K562 (cell line): ENCODE data around the gene ZFR2. TPM values are rescaled to one million over a fixed set of nuclear protein-coding genes. Genes with fewer than 3 reads are reported as not detected.

ENCODE experiments used
- ATF2 ChIP-seq: sonication (generic); formaldehyde crosslinking; IDR thresholded peaks from 2 replicates; pipeline ENCODE4 v1.8.1; 2022; ENCODE audit warnings: missing genetic modification reagents
- BHLHE40 ChIP-seq: IDR thresholded peaks from 2 replicates; pipeline ENCODE4 v1.6.1; 2011; ENCODE audit warnings: low read length, improper control_type of control experiment
- ELF4 ChIP-seq: fragments of 450-650 bp; formaldehyde crosslinking; IDR thresholded peaks from 2 replicates; pipeline ENCODE4 v1.4.0; 2022; ENCODE audit warnings: missing genetic modification characterization
- FOXK1 ChIP-seq: sonication (generic); formaldehyde crosslinking; IDR thresholded peaks from 2 replicates; pipeline ENCODE4 v1.8.0; 2022; ENCODE audit warnings: missing genetic modification reagents, mild to moderate bottlenecking, borderline replicate concordance
- FOXO4 ChIP-seq: fragments of 450-650 bp; formaldehyde crosslinking; IDR thresholded peaks from 2 replicates; pipeline ENCODE4 v1.4.0; 2020; ENCODE audit warnings: mild to moderate bottlenecking, moderate library complexity
- HMG20A ChIP-seq: fragments of 450-650 bp; formaldehyde crosslinking; conservative IDR thresholded peaks from 2 replicates; pipeline ENCODE4 v1.4.0; 2020; ENCODE audit warnings: mild to moderate bottlenecking, mixed read lengths
- HOXB6 ChIP-seq: fragments of 250-450 bp; sonication (Bioruptor Pico); IDR thresholded peaks from 2 replicates; pipeline ENCODE4 v1.5.1; 2022; ENCODE audit warnings: mild to moderate bottlenecking, borderline replicate concordance
- MTF1 ChIP-seq: fragments of 250-450 bp; sonication (Bioruptor Pico); IDR thresholded peaks from 2 replicates; pipeline ENCODE4 v1.9.0; 2021; ENCODE audit warnings: moderate library complexity, mild to moderate bottlenecking, inconsistent platforms, borderline replicate concordance
- NCOA1 ChIP-seq: fragments of 450-650 bp; IDR thresholded peaks from 2 replicates; pipeline ENCODE4 v1.6.1; 2016; ENCODE audit warnings: low read depth
- PHB2 ChIP-seq: fragments of 450-650 bp; IDR thresholded peaks from 2 replicates; pipeline ENCODE4 v1.6.1; 2017; ENCODE audit warnings: low read depth
- POLR2G ChIP-seq: fragments of 200-400 bp; formaldehyde crosslinking; IDR thresholded peaks from 2 replicates; pipeline ENCODE4 v1.6.1; 2017; ENCODE audit warnings: low read depth, mild to moderate bottlenecking, antibody characterized with exemption, low read length, moderate library complexity
- RREB1 ChIP-seq: fragments of 250-450 bp; sonication (Bioruptor Pico); IDR thresholded peaks from 2 replicates; pipeline ENCODE4 v1.4.0; 2020
- SMAD2 ChIP-seq: fragments of 150-350 bp; IDR thresholded peaks from 2 replicates; pipeline ENCODE4 v1.6.1; 2014; ENCODE audit warnings: low read depth, mild to moderate bottlenecking, low read length
- SREBF2 ChIP-seq: sonication (generic); formaldehyde crosslinking; IDR thresholded peaks from 2 replicates; pipeline ENCODE4 v1.4.0; 2020; ENCODE audit warnings: mild to moderate bottlenecking, missing genetic modification reagents
- TCF7 ChIP-seq: sonication (generic); IDR thresholded peaks from 2 replicates; pipeline ENCODE4 v1.6.1; 2016; ENCODE audit warnings: antibody characterized with exemption, borderline replicate concordance
- ZBTB34 ChIP-seq: fragments of 250-450 bp; sonication (Bioruptor Pico); IDR thresholded peaks from 2 replicates; pipeline ENCODE4 v1.8.0; 2021; ENCODE audit warnings: mild to moderate bottlenecking, moderate library complexity
- ZNF586 ChIP-seq: fragments of 450-650 bp; formaldehyde crosslinking; conservative IDR thresholded peaks from 2 replicates; pipeline ENCODE4 v1.4.0; 2020; ENCODE audit warnings: mild to moderate bottlenecking, moderate library complexity
- polyA plus RNA-seq, 8 experiments: library from polyadenylated mRNA; depleted of rRNA in 4 of 8; stranded (reverse) in 5 of 8; unstranded in 3 of 8; fragments of >200 nt; fragmentation: Nextera tagmentation in 2 of 8; fragmentation: Illumina TruSeq in 1 of 8; extraction: Ambion mirVana in 2 of 8; extraction: Trizol in 1 of 8; gene quantifications; 2 replicates each; pipeline versions ENCODE4 v1.2.1 to v1.2.3, GENCODE V29; 2011 to 2014; ENCODE audit warnings: inconsistent platforms in 1 of 8, missing spikeins in 1 of 8
- total RNA-seq, 7 experiments: library from RNA; depleted of rRNA in 6 of 7; stranded (reverse); fragments of >200 nt in 6 of 7; fragmentation: Illumina TruSeq in 2 of 7; extraction: Trizol in 2 of 7; gene quantifications; 2 replicates each; pipeline versions ENCODE4 v1.2.1 to v1.2.3, GENCODE V29; 2011 to 2021; ENCODE audit warnings: low replicate concordance in 1 of 7

Gene ZFR2
- total and polyA plus RNA-seq, 9 of the 15 experiments (the other 6 are each of a cell fraction or from before 2014, with no cell fraction given) = 0.03 to 0.59 (median 0.07) TPM; not detected in 6

GRCh38 chr19:3761382-3762129 is 107.3 kb downstream of the ZFR2 start, which contains the start of gene APBA3 (continued):
- TF ChIP-seq ZBTB34 (no peak), SMAD2 (no peak), TCF7 (0 out of 2 replicates have a peak, but pooled peaks have one; percentile 48), FOXK1 (0 out of 2 replicates have a peak, but pooled peaks have one; percentile 53), PHB2 (0 out of 2 replicates have a peak, but pooled peaks have one; percentile 48), FOXO4 (CRISPR knock-in tag) (no peak), HOXB6 (CRISPR knock-in tag) (no peak), BHLHE40 (peak; percentile 9; the same call in 1 of the 2 replicates), ZNF586 (CRISPR knock-in tag) (no peak; the same call in 1 of the 2 replicates), POLR2G (peak; percentile 88), NCOA1 (peak; percentile 97), HMG20A (no peak; the same call in 1 of the 2 replicates), MTF1 (CRISPR knock-in tag) (0 out of 2 replicates have a peak, but pooled peaks have one; percentile 7), SREBF2 (no peak), RREB1 (CRISPR knock-in tag) (0 out of 2 replicates have a peak, but pooled peaks have one; percentile 56), ATF2 (CRISPR knock-in tag) (no peak), ELF4 (CRISPR knock-in tag) (peak; percentile 10; the same call in 1 of the 2 replicates)
